ENCODE measurements around the gene TEDC1. TPM values are rescaled to one million over a fixed set of nuclear protein-coding genes. Genes with fewer than 3 reads are reported as not detected.

Gene TEDC1
- total RNA-seq, 1 donor from 2014 or later, result 13.6 TPM

GRCh38 chr14:105547741-105548169 lies 56.7 kb downstream of the TEDC1 start:
- H3K27ac Mint-ChIP-seq, result no peak overlapping the region
- no peak for DNase-seq (ENCODE audit: low spot score in 2 of 2, unreplicated experiment in 2 of 2)
- H3K36me3 Mint-ChIP-seq, result no peaks in the 10 kb centered on the region
- no peak overlapping the region for H3K4me3 Mint-ChIP-seq
- H3K4me1 Mint-ChIP-seq, result no peaks in the 10 kb centered on the region
- no peaks in the 10 kb centered on the region for H3K27me3 Mint-ChIP-seq (ENCODE audit: low read depth)
- no peak for TF ChIP-seq CTCF (IDR thresholded peaks at IDR 0.05; ENCODE audit: unreplicated experiment)
- peaks cover 50% of the 10 kb centered on the region for H3K9me3 Mint-ChIP-seq

Other genes with a start within 250 kb of the TEDC1 start
- 38.4 to 41.2 TPM (median 39.8 TPM) in 3 replicates for gene BTBD6, start 242.7 kb upstream of the TEDC1 start, total RNA-seq
- gene BRF1, start 190.2 kb upstream of the TEDC1 start, total RNA-seq, result 72.8 to 78.6 TPM (median 75.0 TPM) in 3 replicates
- 135 to 147 TPM (median 138 TPM) in 3 replicates for gene PACS2, start 176.5 kb upstream of the TEDC1 start, total RNA-seq
- 3.5 to 4.8 TPM (median 4.5 TPM) in 3 replicates for gene TEX22, start 92.7 kb upstream of the TEDC1 start, total RNA-seq
- 256 to 261 TPM (median 259 TPM) in 3 replicates for gene MTA1, start 71.4 kb upstream of the TEDC1 start, total RNA-seq
- 19.2 to 20.9 TPM (median 19.4 TPM) in 3 replicates for gene CRIP2, start 16.4 kb upstream of the TEDC1 start, total RNA-seq
- 17.1 to 28.2 TPM (median 26.6 TPM) in 3 replicates for gene CRIP1, start 4.4 kb upstream of the TEDC1 start, total RNA-seq
- gene TMEM121, start 35.3 kb downstream of the TEDC1 start, total RNA-seq, result 4.3 to 6.0 TPM (median 5.6 TPM) in 3 replicates